Spleen (tissue), 11 donors: ENCODE measurements around the gene GSS. TPM values are rescaled to one million over a fixed set of nuclear protein-coding genes. Genes with fewer than 3 reads are reported as not detected.
A peak's percentile ranks its signal among the peaks of the same experiment; 100 is the strongest.

Experiments used
- DNase-seq: peaks from one replicate; pipeline ENCODE4 v3.0.0-alpha.2; 2020
- H3K27ac ChIP-seq, 8 donors: fragments of 200-600 bp; sonication (generic) in 7 of 8; 1 replicate in 4 of 8; 2 replicates in 4 of 8; pipeline versions ENCODE4 v1.5.0 to v1.8.0; 2016 to 2021; ENCODE audit warnings: inconsistent platforms in 4 of 8, mild to moderate bottlenecking in 4 of 8, moderate library complexity in 1 of 8
- H3K27me3 ChIP-seq, 7 donors: fragments of 200-600 bp; sonication (generic) in 6 of 7; replicated peaks in 1 of 7; 1 replicate in 4 of 7; 2 replicates in 3 of 7; pipeline versions ENCODE4 v1.5.0 to v1.8.0; 2016 to 2021; ENCODE audit warnings: inconsistent platforms in 3 of 7, mild to moderate bottlenecking in 1 of 7
- H3K36me3 ChIP-seq, 6 donors: fragments of 200-600 bp; sonication (generic) in 5 of 6; 1 replicate in 4 of 6; 2 replicates in 2 of 6; pipeline versions ENCODE4 v1.5.0 to v1.8.0; 2016 to 2021; ENCODE audit warnings: inconsistent platforms in 2 of 6
- H3K4me1 ChIP-seq, 6 donors: fragments of 200-600 bp; sonication (generic) in 5 of 6; 1 replicate in 3 of 6; 2 replicates in 3 of 6; pipeline versions ENCODE4 v1.5.0 to v1.8.0; 2016 to 2021; ENCODE audit warnings: inconsistent platforms in 3 of 6
- H3K4me3 ChIP-seq, 8 donors: fragments of 200-600 bp; sonication (generic) in 7 of 8; 1 replicate in 4 of 8; 2 replicates in 4 of 8; pipeline versions ENCODE4 v1.5.0 to v1.8.0; 2016 to 2021; ENCODE audit warnings: inconsistent platforms in 4 of 8, mild to moderate bottlenecking in 4 of 8, moderate library complexity in 2 of 8
- H3K9me3 ChIP-seq, 8 donors: fragments of 200-600 bp; sonication (generic) in 7 of 8; 1 replicate in 4 of 8; 2 replicates in 4 of 8; pipeline versions ENCODE4 v1.5.0 to v1.8.0; 2016 to 2021; ENCODE audit warnings: inconsistent platforms in 4 of 8
- CTCF ChIP-seq, 11 experiments: fragments of 200-600 bp in 7 of 11; fragments of 450-650 bp in 4 of 11; sonication (generic) in 4 of 11; IDR thresholded peaks in 8 of 11; conservative IDR thresholded peaks in 3 of 11; 1 replicate in 7 of 11; 2 replicates in 4 of 11; pipeline versions ENCODE4 v1.4.0 to v1.8.0; 2016 to 2021; ENCODE audit warnings: antibody characterized with exemption in 11 of 11, inconsistent platforms in 4 of 11, mild to moderate bottlenecking in 1 of 11
- POLR2A ChIP-seq, 3 donors: fragments of 450-650 bp; IDR thresholded peaks; one replicate each; pipeline ENCODE4 v1.5.1; 2017; ENCODE audit warnings: antibody characterized with exemption in 3 of 3, mild to moderate bottlenecking in 1 of 3
- POLR2AphosphoS5 ChIP-seq, 3 donors: sonication (generic); formaldehyde crosslinking; IDR thresholded peaks; one replicate each; pipeline ENCODE4 v1.5.1; 2017; ENCODE audit warnings: antibody characterized with exemption in 3 of 3
- WGBS, 5 donors: extraction: QIAGEN DNeasy Blood & Tissue Kit in 3 of 5; methylation state at CpG; one replicate each; pipeline versions ENCODE4 v1.1.5 to v1.1.7; 2013 to 2018; 5-methylcytosine and 5-hydroxymethylcytosine counted together
- intact Hi-C: fragments of 100-400 bp; cut with DNase I; formaldehyde crosslinking; loops from one replicate; pipeline ENCODE4 v1.15.0; 2023; ENCODE audit warnings: low total_unique reads
- polyA plus RNA-seq, 3 donors: library from polyadenylated mRNA; stranded (reverse); fragments of 200-250 nt; gene quantifications; one replicate each; pipeline ENCODE4 v1.2.1, GENCODE V29; 2013
- total RNA-seq, 7 donors: library from RNA; depleted of rRNA in 3 of 7; stranded (reverse); fragments of >200 nt in 3 of 7; fragmentation: NEBNext Ultra II Directional in 4 of 7; extraction: Animal tissue kit (Norgen Biotek cat#: 25700) in 4 of 7; gene quantifications; one replicate each; pipeline versions ENCODE4 v1.1.0 to v1.2.1, GENCODE V29; 2016 to 2021
- donor health status: healthy with polysubstance abuse.
- donor health status: DM: no; HTN: no; CAD: no; lungs with moderate emphysema.
- donor health status: DM: no; HTN: no; CAD: no.
- donor health status: Bipolar disorder and iron deficiency.
- donor health status: healthy.
- donor health status: DM: no; HTN: no; CAD: no.
- donor health status: DM: yes; HTN: yes; CAD: no.

Gene GSS
- total and polyA plus RNA-seq, 10 donors, result 19.8 to 46.1 (median 32.7) TPM

GRCh38 chr20:34995696-34996095, 40.1 kb upstream of the GSS start:
- no peak for DNase-seq
- no peaks in the 10 kb centered on the region for H3K27me3 ChIP-seq
- H3K36me3 ChIP-seq, result peaks cover 0 to 96% (median 73%) of the 10 kb centered on the region in 6 donors
- intact Hi-C loops, result no loop called here
- H3K4me3 ChIP-seq, result no peak overlapping the region
- H3K9me3 ChIP-seq, result no peaks in the 10 kb centered on the region
- 85 to 96% (median 89%) methylated on average over 6 to 7 of the region's 7 CpGs for WGBS, 5 donors
- no peak for TF ChIP-seq POLR2AphosphoS5 (IDR thresholded peaks at IDR 0.05)
- TF ChIP-seq POLR2A (IDR thresholded peaks at IDR 0.05), result no peak
- TF ChIP-seq CTCF (IDR thresholded peaks at IDR 0.05 in 8 of 11, conservative IDR thresholded peaks at IDR 0.05 in 3 of 11), result no peak
- no peaks in the 10 kb centered on the region for H3K4me1 ChIP-seq
- no peak overlapping the region for H3K27ac ChIP-seq

DNA sequence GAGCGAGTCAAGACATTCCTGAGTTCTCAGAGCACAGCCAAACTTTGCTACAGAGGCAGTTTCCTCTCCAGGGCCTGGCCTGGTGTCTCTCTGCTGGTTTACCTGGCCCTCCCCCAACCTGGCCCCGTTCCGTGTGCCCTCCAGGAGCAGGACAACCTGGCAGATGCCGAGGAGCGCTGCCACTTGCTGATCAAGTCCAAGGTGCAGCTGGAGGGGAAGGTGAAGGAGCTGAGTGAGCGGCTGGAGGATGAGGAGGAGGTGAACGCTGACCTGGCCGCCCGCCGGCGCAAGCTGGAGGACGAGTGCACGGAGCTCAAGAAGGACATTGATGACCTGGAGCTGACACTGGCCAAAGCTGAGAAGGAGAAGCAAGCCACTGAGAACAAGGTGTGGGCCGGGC, 39.6 kb upstream of the GSS start:
- TF ChIP-seq POLR2AphosphoS5 (IDR thresholded peaks at IDR 0.05), result no peak

DNA sequence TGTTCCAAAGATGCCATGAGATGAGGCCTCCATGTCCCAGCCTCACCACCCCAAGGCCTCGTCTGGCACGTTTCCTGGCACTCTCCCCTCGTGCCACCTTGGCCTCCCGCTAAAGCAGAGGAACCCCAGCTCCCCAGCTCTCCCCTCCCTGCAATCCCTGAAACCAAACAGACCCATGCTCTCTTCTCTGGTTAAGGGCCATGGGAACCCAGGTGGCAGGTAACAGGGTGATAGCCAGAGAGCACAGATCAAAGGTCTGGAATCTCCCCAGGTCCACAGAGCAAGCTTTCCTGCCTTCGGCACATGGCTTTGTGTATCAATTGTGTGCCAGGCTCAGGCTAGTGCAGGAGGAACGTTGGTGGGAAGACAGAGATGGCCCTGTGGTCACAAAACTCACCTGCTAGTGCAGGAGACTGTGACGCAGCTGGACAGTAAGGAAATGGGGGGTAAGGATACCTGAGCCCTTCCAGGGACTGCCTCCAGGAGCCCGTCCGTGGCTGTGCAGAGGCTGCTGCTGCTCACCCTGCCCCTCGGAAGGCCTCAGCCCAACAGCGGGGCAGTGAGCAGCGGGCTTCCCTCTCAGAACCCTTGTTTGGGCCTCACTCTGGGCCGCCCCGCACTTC, 39.0 kb upstream of the GSS start:
- Histone ChIP-seq H3K36me3 (peaks cover 0 to 92% (median 62%) of the 10 kb centered on the region in 6 donors), H3K9me3 (no peaks in the 10 kb centered on the region), H3K27ac (no peak overlapping the region), H3K4me3 (no peak overlapping the region), H3K27me3 (no peaks in the 10 kb centered on the region), H3K4me1 (no peaks in the 10 kb centered on the region)
- intact Hi-C loops, result no loop called here
- DNase-seq, result no peak
- WGBS, 5 donors, result 85 to 89% (median 87%) methylated on average over 11 to 14 of the region's 14 CpGs
- TF ChIP-seq POLR2AphosphoS5 (IDR thresholded peaks at IDR 0.05) (no peak), CTCF (IDR thresholded peaks at IDR 0.05 in 8 of 11, conservative IDR thresholded peaks at IDR 0.05 in 3 of 11) (no peak), POLR2A (IDR thresholded peaks at IDR 0.05) (no peak)

More for the DNA sequence above, 39.6 kb upstream of the GSS start:
- Histone ChIP-seq H3K36me3 (peaks cover 0 to 96% (median 67%) of the 10 kb centered on the region in 6 donors), H3K27ac (no peak overlapping the region), H3K9me3 (no peaks in the 10 kb centered on the region), H3K4me3 (no peak overlapping the region), H3K4me1 (no peaks in the 10 kb centered on the region), H3K27me3 (no peaks in the 10 kb centered on the region)
- no peak for DNase-seq
- 91 to 97% (median 95%) methylated on average over 14 of the region's 14 CpGs for WGBS, 5 donors
- intact Hi-C loops, result no loop called here

DNA sequence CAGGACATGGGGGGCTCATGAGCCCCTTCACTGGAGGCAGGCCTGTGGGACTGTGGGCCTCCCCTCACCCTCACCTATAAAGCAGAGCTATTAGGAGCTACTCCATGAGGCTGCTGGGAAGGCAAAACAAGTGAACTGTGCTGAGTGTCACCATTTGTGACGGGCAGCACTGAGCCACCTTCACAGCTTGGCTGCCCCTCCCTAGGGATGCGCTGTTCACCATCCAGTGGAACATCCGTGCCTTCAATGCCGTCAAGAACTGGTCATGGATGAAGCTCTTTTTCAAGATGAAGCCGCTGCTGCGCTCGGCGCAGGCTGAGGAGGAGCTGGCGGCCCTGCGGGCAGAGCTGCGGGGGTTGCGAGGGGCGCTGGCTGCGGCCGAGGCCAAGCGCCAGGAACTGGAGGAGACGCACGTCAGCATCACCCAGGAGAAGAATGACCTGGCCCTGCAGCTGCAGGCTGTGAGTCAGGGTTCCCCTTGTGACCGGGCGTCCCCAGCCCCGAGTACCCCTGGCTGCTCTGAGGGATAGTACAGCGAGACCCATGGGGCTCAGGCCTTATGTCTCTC, 38.4 kb upstream of the GSS start:
- intact Hi-C loops, result no loop called here
- H3K36me3 ChIP-seq, result peaks cover 0 to 86% (median 56%) of the 10 kb centered on the region in 6 donors
- TF ChIP-seq POLR2A (IDR thresholded peaks at IDR 0.05) (no peak), POLR2AphosphoS5 (IDR thresholded peaks at IDR 0.05) (peak in 1 of 3 donors; percentile 48)
- DNase-seq, result no peak
- no peak overlapping the region for H3K4me3 ChIP-seq
- 90 to 98% (median 92%) methylated on average over 15 to 22 of the region's 22 CpGs for WGBS, 5 donors
- no peaks in the 10 kb centered on the region for H3K27me3 ChIP-seq
- H3K27ac ChIP-seq, result no peak overlapping the region
- no peaks in the 10 kb centered on the region for H3K9me3 ChIP-seq
- no peaks in the 10 kb centered on the region for H3K4me1 ChIP-seq

- H3K27ac ChIP-seq, result no peak overlapping the region
- intact Hi-C loops, result no loop called here
- H3K36me3 ChIP-seq, result peaks cover 0 to 74% (median 47%) of the 10 kb centered on the region in 6 donors
- TF ChIP-seq POLR2AphosphoS5 (IDR thresholded peaks at IDR 0.05), result no peak
- TF ChIP-seq POLR2A (IDR thresholded peaks at IDR 0.05), result no peak
- no peak for TF ChIP-seq CTCF (IDR thresholded peaks at IDR 0.05 in 8 of 11, conservative IDR thresholded peaks at IDR 0.05 in 3 of 11)
- no peak overlapping the region for H3K4me3 ChIP-seq
- no peaks in the 10 kb centered on the region for H3K9me3 ChIP-seq
- H3K4me1 ChIP-seq, result no peaks in the 10 kb centered on the region
- no peaks in the 10 kb centered on the region for H3K27me3 ChIP-seq
- no peak for DNase-seq
- 91 to 98% (median 92%) methylated on average over 19 to 20 of the region's 20 CpGs for WGBS, 5 donors
These were observed 37.3 kb upstream of the GSS start for GRCh38 chr20:34992751-34993417.
